Measurements from ENCODE around the gene NEK6.

- TF ChIP-seq CTCF (IDR thresholded peaks at IDR 0.05; ENCODE audit: borderline replicate concordance, extremely low read depth, low read length, poor library complexity, severe bottlenecking): no peak
- no peak for TF ChIP-seq EZH2 (IDR thresholded peaks at IDR 0.05; ENCODE audit: borderline replicate concordance, low read depth, low read length, severe bottlenecking)
These were observed 28.7 kb downstream of the NEK6 start for GRCh38 chr9:124286292-124286931.
